SH-SY5Y (cell line): Measurements from ENCODE around the gene NUP155.
"Not testable (repeated sequence)": the region's sequence is repeated elsewhere in the genome, so short reads cannot be mapped to it uniquely, and the experiment has no call there.

Experiments used
- GATA2 ChIP-seq: IDR thresholded peaks from 2 replicates; pipeline ENCODE4 v1.6.1; 2011; ENCODE audit warnings: mild to moderate bottlenecking, low read depth, low read length
- GATA3 ChIP-seq: IDR thresholded peaks from 2 replicates; pipeline ENCODE4 v1.6.1; 2011; ENCODE audit warnings: low read depth, mild to moderate bottlenecking, low read length, moderate library complexity

The NUP155 gene

GRCh38 chr5:37370864-37371726, at the start of gene NUP155:
TSS of gene NUP155 (minus strand) at chr5:37371106. CDS start at chr5:37370977, 129 bp downstream.
- TF ChIP-seq GATA2 (no peak), GATA3 (no peak)

GRCh38 chr5:37417347-37417746, 46.4 kb upstream of the NUP155 start:
- TF ChIP-seq GATA2 (no peak), GATA3 (no peak)

GRCh38 chr5:37412515-37412914, 41.6 kb upstream of the NUP155 start:
- TF ChIP-seq GATA3, result no peak
- no peak for TF ChIP-seq GATA2

- TF ChIP-seq GATA3 (no peak), GATA2 (no peak)
Observed at GRCh38 chr5:37400501-37400900, 29.6 kb upstream of the NUP155 start.

GRCh38 chr5:37396352-37396751, 25.4 kb upstream of the NUP155 start:
- no peak for TF ChIP-seq GATA3
- TF ChIP-seq GATA2, result no peak

- TF ChIP-seq GATA3, result no peak
- no peak for TF ChIP-seq GATA2
Observed at GRCh38 chr5:37391591-37391990, 20.7 kb upstream of the NUP155 start.

GRCh38 chr5:37379100-37379628, 8.3 kb upstream of the NUP155 start, which contains the start of gene WDR70:
TSS of gene WDR70 (plus strand) at chr5:37379318. CDS start at chr5:37379368, 50 bp downstream.
- not testable (repeated sequence) for TF ChIP-seq GATA2, GATA3

- no peak for TF ChIP-seq GATA2
- TF ChIP-seq GATA3, result no peak
Observed at GRCh38 chr5:37375091-37375490, 4.2 kb upstream of the NUP155 start.

- no peak for TF ChIP-seq GATA3
- TF ChIP-seq GATA2, result no peak
Observed at GRCh38 chr5:37370550-37370863, 399 bp downstream of the NUP155 start.

- TF ChIP-seq GATA3, result no peak
- no peak for TF ChIP-seq GATA2
Observed at GRCh38 chr5:37355161-37355560, 15.7 kb downstream of the NUP155 start.

- no peak for TF ChIP-seq GATA2
- no peak for TF ChIP-seq GATA3
Observed at GRCh38 chr5:37326536-37326935, 44.4 kb downstream of the NUP155 start.

GRCh38 chr5:37323607-37324006, 47.3 kb downstream of the NUP155 start:
- TF ChIP-seq GATA2 (no peak), GATA3 (no peak)

GRCh38 chr5:37319037-37319782, 51.7 kb downstream of the NUP155 start:
- no peak for TF ChIP-seq GATA3
- TF ChIP-seq GATA2, result no peak

GRCh38 chr5:37316027-37316426, 54.9 kb downstream of the NUP155 start:
- TF ChIP-seq GATA2 (no peak), GATA3 (no peak)
